ENCODE data around the gene OTOP2. TPM values are rescaled to one million over a fixed set of nuclear protein-coding genes. Genes with fewer than 3 reads are reported as not detected.

Gene OTOP2
- total RNA-seq, 1 experiment from 2014 or later, result not detected

DNA sequence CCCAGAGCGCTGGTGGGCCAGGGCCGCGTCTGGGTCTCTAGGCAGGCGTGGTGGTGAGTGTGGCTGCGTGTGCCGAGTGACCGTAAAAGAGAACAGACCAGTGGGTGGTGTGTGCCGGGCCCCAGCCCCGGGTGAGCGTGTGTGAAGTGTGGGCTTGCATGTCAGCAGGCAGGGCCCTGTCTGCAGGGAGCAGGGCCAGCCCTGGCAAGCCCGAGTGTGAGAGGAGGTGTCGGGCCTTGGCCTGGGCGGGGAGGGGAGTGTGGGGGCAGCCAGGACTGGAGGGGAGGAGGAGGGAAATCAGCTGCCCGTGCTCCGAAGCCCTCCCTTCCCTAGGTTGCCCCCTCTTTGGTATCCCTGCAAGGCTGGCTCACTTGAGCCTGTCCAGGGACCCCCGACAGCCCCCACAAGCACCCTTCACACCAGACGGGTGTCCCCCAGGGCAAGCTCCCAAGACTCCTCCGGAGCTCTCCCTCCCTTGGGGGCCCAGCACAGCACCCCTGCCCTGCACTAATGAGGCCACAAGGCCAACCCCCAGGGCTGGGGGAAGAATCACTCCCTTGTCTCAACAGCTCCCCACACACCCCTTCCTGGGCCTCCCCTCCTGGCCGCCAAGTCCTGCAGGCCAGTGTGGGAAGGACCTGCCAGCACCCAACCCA lies 2.9 kb upstream of the OTOP2 start:
- intact Hi-C loops (cut with micrococcal nuclease), result no loop called here
- BruUV-seq (replicated peaks), result no TSS peak
- H3K36me3 ChIP-seq (ENCODE audit: low read depth, low read length), result no peaks in the 10 kb centered on the region
- no peak overlapping the region for H3K9ac ChIP-seq (ENCODE audit: low read length)
- TF ChIP-seq, protein P1, sequence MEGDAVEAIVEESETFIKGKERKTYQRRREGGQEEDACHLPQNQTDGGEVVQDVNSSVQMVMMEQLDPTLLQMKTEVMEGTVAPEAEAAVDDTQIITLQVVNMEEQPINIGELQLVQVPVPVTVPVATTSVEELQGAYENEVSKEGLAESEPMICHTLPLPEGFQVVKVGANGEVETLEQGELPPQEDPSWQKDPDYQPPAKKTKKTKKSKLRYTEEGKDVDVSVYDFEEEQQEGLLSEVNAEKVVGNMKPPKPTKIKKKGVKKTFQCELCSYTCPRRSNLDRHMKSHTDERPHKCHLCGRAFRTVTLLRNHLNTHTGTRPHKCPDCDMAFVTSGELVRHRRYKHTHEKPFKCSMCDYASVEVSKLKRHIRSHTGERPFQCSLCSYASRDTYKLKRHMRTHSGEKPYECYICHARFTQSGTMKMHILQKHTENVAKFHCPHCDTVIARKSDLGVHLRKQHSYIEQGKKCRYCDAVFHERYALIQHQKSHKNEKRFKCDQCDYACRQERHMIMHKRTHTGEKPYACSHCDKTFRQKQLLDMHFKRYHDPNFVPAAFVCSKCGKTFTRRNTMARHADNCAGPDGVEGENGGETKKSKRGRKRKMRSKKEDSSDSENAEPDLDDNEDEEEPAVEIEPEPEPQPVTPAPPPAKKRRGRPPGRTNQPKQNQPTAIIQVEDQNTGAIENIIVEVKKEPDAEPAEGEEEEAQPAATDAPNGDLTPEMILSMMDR (conservative IDR thresholded peaks at IDR 0.05; ENCODE audit: low read depth, low read length), result no peak
- TF ChIP-seq EZH2 (IDR thresholded peaks at IDR 0.05; ENCODE audit: low read length, unreplicated experiment), result no peak
- no peak for TF ChIP-seq EZH2phosphoT487 (IDR thresholded peaks at IDR 0.05; ENCODE audit: borderline replicate concordance, low read length)
- peaks cover 31% of the 10 kb centered on the region for H3K27me3 ChIP-seq (ENCODE audit: low read length)
- H3K79me2 ChIP-seq (ENCODE audit: low read length), result no peaks in the 10 kb centered on the region
- H3K4me1 ChIP-seq (ENCODE audit: insufficient read depth, low read length), result no peaks in the 10 kb centered on the region; the same call in 1 of the 2 replicates
- no peak overlapping the region for H2AFZ ChIP-seq (ENCODE audit: low read length)
- ATAC-seq (no peak), DNase-seq (no peak)
- ChIA-PET CTCF (no interaction called here), POLR2A (ENCODE audit: unreplicated experiment) (no interaction called here)
- no peaks in the 10 kb centered on the region for H3K9me2 ChIP-seq (replicated peaks; ENCODE audit: low read length)
- no peaks in the 10 kb centered on the region for H3K9me3 ChIP-seq (ENCODE audit: low read length)
- H3K27ac ChIP-seq (ENCODE audit: low read length), result no peak overlapping the region
- no peak overlapping the region for H3K4me2 ChIP-seq (ENCODE audit: low read length)
- no peaks in the 10 kb centered on the region for H3F3A ChIP-seq (ENCODE audit: low read length, unreplicated experiment)
- H3K4me3 ChIP-seq (ENCODE audit: low read length), result no peak overlapping the region
- H4K20me1 ChIP-seq (ENCODE audit: low read length), result no peaks in the 10 kb centered on the region

DNA sequence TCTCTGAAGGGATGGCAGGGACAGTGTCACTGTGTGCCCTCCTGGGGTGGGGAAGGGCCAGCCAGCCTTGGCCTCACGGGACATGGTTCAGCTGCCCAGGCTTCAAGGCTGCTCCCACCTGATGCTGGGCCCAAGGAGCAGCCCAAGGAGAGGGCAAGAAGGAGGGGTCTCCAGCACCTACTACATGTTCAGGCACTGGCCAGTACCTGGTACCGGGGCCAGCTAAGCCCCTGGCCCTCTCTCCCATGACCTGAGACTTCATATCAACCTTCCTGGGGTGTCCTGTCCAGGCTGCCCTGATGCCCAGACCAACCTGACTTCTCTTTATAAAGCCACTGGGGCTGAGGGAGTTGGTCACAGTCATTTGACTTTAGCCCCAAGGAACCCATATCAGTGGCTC lies 2.3 kb upstream of the OTOP2 start:
- H3K36me3 ChIP-seq (ENCODE audit: low read depth, low read length), result no peaks in the 10 kb centered on the region
- H3K4me1 ChIP-seq (ENCODE audit: insufficient read depth, low read length), result no peaks in the 10 kb centered on the region; the same call in 1 of the 2 replicates
- no peaks in the 10 kb centered on the region for H3K79me2 ChIP-seq (ENCODE audit: low read length)
- ChIA-PET POLR2A (ENCODE audit: unreplicated experiment) (no interaction called here), CTCF (no interaction called here)
- intact Hi-C loops (cut with micrococcal nuclease), result no loop called here
- no peaks in the 10 kb centered on the region for H3K9me2 ChIP-seq (replicated peaks; ENCODE audit: low read length)
- DNase-seq (no peak), ATAC-seq (no peak)
- no peaks in the 10 kb centered on the region for H3F3A ChIP-seq (ENCODE audit: low read length, unreplicated experiment)
- H4K20me1 ChIP-seq (ENCODE audit: low read length), result no peaks in the 10 kb centered on the region
- no peak for TF ChIP-seq EZH2 (IDR thresholded peaks at IDR 0.05; ENCODE audit: low read length, unreplicated experiment)
- TF ChIP-seq, protein P1 (conservative IDR thresholded peaks at IDR 0.05; ENCODE audit: low read depth, low read length), result no peak
- TF ChIP-seq EZH2phosphoT487 (IDR thresholded peaks at IDR 0.05; ENCODE audit: borderline replicate concordance, low read length), result no peak
- H2AFZ ChIP-seq (ENCODE audit: low read length), result no peak overlapping the region
- H3K27me3 ChIP-seq (ENCODE audit: low read length), result peaks cover 31% of the 10 kb centered on the region
- BruUV-seq (replicated peaks), result no TSS peak
- no peak overlapping the region for H3K27ac ChIP-seq (ENCODE audit: low read length)
- no peak overlapping the region for H3K9ac ChIP-seq (ENCODE audit: low read length)
- H3K9me3 ChIP-seq (ENCODE audit: low read length), result no peaks in the 10 kb centered on the region
- no peak overlapping the region for H3K4me3 ChIP-seq (ENCODE audit: low read length)
- no peak overlapping the region for H3K4me2 ChIP-seq (ENCODE audit: low read length)

DNA sequence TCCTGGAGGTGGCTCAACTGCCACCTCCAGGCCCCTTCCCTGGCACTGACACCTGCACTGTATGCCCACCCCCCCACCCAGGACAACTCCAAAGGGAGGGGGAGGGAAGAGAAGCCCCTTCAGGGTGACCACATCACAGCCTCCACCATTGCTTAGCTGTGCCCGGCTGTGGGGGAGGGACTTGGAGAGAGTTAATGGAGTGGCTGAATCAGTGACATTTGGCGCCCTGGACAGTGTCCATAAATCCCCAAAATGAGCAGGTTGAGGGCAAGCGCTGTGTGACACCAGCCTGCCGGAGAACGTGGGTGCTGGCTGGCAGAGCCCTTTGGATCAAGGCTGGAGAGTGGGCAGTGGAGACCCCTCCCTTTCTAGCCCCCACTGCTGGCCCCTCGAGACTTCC lies 1.9 kb upstream of the OTOP2 start:
- CTCF ChIA-PET, result interaction anchor here (0.8 kb wide), 1 partner anchor 97 kb away, joined by 3 read pairs; no protein-coding TSS in a partner anchor
- no peaks in the 10 kb centered on the region for H3K9me2 ChIP-seq (replicated peaks; ENCODE audit: low read length)
- H3K9me3 ChIP-seq (ENCODE audit: low read length), result no peaks in the 10 kb centered on the region
- H3K4me1 ChIP-seq (ENCODE audit: insufficient read depth, low read length), result no peaks in the 10 kb centered on the region; the same call in 1 of the 2 replicates
- H3K27me3 ChIP-seq (ENCODE audit: low read length), result peaks cover 31% of the 10 kb centered on the region
- TF ChIP-seq EZH2 (IDR thresholded peaks at IDR 0.05; ENCODE audit: low read length, unreplicated experiment), result no peak
- TF ChIP-seq EZH2phosphoT487 (IDR thresholded peaks at IDR 0.05; ENCODE audit: borderline replicate concordance, low read length), result no peak
- TF ChIP-seq, protein P1 (conservative IDR thresholded peaks at IDR 0.05; ENCODE audit: low read depth, low read length), result no peak
- DNase-seq, result no peak
- no peaks in the 10 kb centered on the region for H4K20me1 ChIP-seq (ENCODE audit: low read length)
- no TSS peak for BruUV-seq (replicated peaks)
- H2AFZ ChIP-seq (ENCODE audit: low read length), result no peak overlapping the region
- no peak overlapping the region for H3K4me3 ChIP-seq (ENCODE audit: low read length)
- no peaks in the 10 kb centered on the region for H3K36me3 ChIP-seq (ENCODE audit: low read depth, low read length)
- ATAC-seq, result no peak
- intact Hi-C loops (cut with micrococcal nuclease), result no loop called here
- no peak overlapping the region for H3K9ac ChIP-seq (ENCODE audit: low read length)
- no peaks in the 10 kb centered on the region for H3F3A ChIP-seq (ENCODE audit: low read length, unreplicated experiment)
- POLR2A ChIA-PET (ENCODE audit: unreplicated experiment), result no interaction called here
- H3K4me2 ChIP-seq (ENCODE audit: low read length), result no peak overlapping the region
- H3K27ac ChIP-seq (ENCODE audit: low read length), result no peak overlapping the region
- no peaks in the 10 kb centered on the region for H3K79me2 ChIP-seq (ENCODE audit: low read length)

Data from PC-3 (cell line).